ENCODE data around the gene ARHGAP9.

- 0 out of 2 replicates have a peak, but pooled peaks have one; percentile 21 for TF ChIP-seq EZH2phosphoT487 (IDR thresholded peaks at IDR 0.05; ENCODE audit: insufficient read depth, low read depth)
- peak; percentile 89 for TF ChIP-seq EZH2 (IDR thresholded peaks at IDR 0.05; ENCODE audit: insufficient read depth, poor library complexity, severe bottlenecking)
These were observed 4.2 kb downstream of the ARHGAP9 start for GRCh38 chr12:57475271-57476161.

All from GM23248 (cell line).